GM21367 (cell line): ENCODE results near the gene POU2F1.

Experiments used
- ATAC-seq: cut with Tn5 transposase; IDR thresholded peaks from one replicate; pipeline ENCODE4 v1.9.1; 2021; ENCODE audit not compliant: unreplicated experiment

The POU2F1 gene

GRCh38 chr1:167457936-167458584 is 237.4 kb downstream of the POU2F1 start:
- ATAC-seq: no peak

GRCh38 chr1:167460836-167461235 is 240.2 kb downstream of the POU2F1 start:
- ATAC-seq: no peak

GRCh38 chr1:167462341-167462740 is 241.7 kb downstream of the POU2F1 start:
- ATAC-seq: no peak

GRCh38 chr1:167463080-167463479 is 242.4 kb downstream of the POU2F1 start:
- ATAC-seq: no peak

GRCh38 chr1:167463875-167464575 is 243.3 kb downstream of the POU2F1 start:
- no peak for ATAC-seq

- no peak for ATAC-seq
Observed at GRCh38 chr1:167465018-167465417, 244.3 kb downstream of the POU2F1 start.

- ATAC-seq: no peak
Observed at GRCh38 chr1:167465743-167466142, 245.1 kb downstream of the POU2F1 start.

GRCh38 chr1:167467126-167467710 is 246.5 kb downstream of the POU2F1 start:
- no peak for ATAC-seq

- ATAC-seq: no peak
Observed at GRCh38 chr1:167467752-167468151, 247.1 kb downstream of the POU2F1 start.

- ATAC-seq: no peak
Observed at GRCh38 chr1:167469280-167469965, 248.7 kb downstream of the POU2F1 start.

GRCh38 chr1:167471568-167471967 is 250.9 kb downstream of the POU2F1 start:
- no peak for ATAC-seq

- ATAC-seq: no peak
Observed at GRCh38 chr1:167472752-167473521, 252.3 kb downstream of the POU2F1 start.

GRCh38 chr1:167473761-167474160 is 253.1 kb downstream of the POU2F1 start:
- no peak for ATAC-seq

- ATAC-seq: no peak
Observed at GRCh38 chr1:167474191-167474641, 253.5 kb downstream of the POU2F1 start.

- no peak for ATAC-seq
Observed at GRCh38 chr1:167476061-167476460, 255.4 kb downstream of the POU2F1 start.
